Smooth muscle cell (in vitro differentiated cells): ENCODE results near the gene ACSL4. TPM values are rescaled to one million over a fixed set of nuclear protein-coding genes. Genes with fewer than 3 reads are reported as not detected.
"Not testable (repeated sequence)": the region's sequence is repeated elsewhere in the genome, so short reads cannot be mapped to it uniquely, and the experiment has no call there.

ENCODE experiments used
- DNase-seq: peaks from one replicate; lab custom pipeline; 2025; ENCODE audit not compliant: unreplicated experiment; lab: John Stamatoyannopoulos, UW
- H2AFZ ChIP-seq: fragments of 200-600 bp; sonication (generic); 2 replicates; pipeline ENCODE4 v1.6.0; 2016; ENCODE audit warnings: antibody characterized with exemption, low read depth, mild to moderate bottlenecking
- H3F3A ChIP-seq: fragments of 200-600 bp; sonication (generic); 2 replicates; pipeline ENCODE4 v1.6.0; 2017; ENCODE audit warnings: antibody characterized with exemption, low read depth
- H3K27ac ChIP-seq: fragments of 200-600 bp; sonication (generic); 2 replicates; pipeline ENCODE4 v1.5.1; 2016; ENCODE audit warnings: low read depth, mild to moderate bottlenecking
- H3K27me3 ChIP-seq: fragments of 200-600 bp; sonication (generic); 2 replicates; pipeline ENCODE4 v1.6.1; 2016; ENCODE audit warnings: low read depth, mild to moderate bottlenecking
- H3K36me3 ChIP-seq: fragments of 200-600 bp; sonication (generic); 2 replicates; pipeline ENCODE4 v1.5.1; 2016; ENCODE audit warnings: low read depth
- H3K4me1 ChIP-seq: fragments of 200-600 bp; sonication (generic); 2 replicates; pipeline ENCODE4 v1.5.1; 2016; ENCODE audit warnings: low read depth
- H3K4me2 ChIP-seq: fragments of 200-600 bp; sonication (generic); 2 replicates; pipeline ENCODE4 v1.6.0; 2016; ENCODE audit warnings: mild to moderate bottlenecking
- H3K4me3 ChIP-seq: fragments of 200-600 bp; sonication (generic); 2 replicates; pipeline ENCODE4 v1.5.1; 2016; ENCODE audit warnings: mild to moderate bottlenecking
- H3K79me2 ChIP-seq: fragments of 200-600 bp; sonication (generic); 2 replicates; pipeline ENCODE4 v1.6.0; 2016; ENCODE audit warnings: low read depth, mild to moderate bottlenecking
- H3K9ac ChIP-seq: fragments of 200-600 bp; sonication (generic); 2 replicates; pipeline ENCODE4 v1.6.0; 2016; ENCODE audit warnings: low read depth
- H3K9me3 ChIP-seq: fragments of 200-600 bp; sonication (generic); replicated peaks from 2 replicates; pipeline ENCODE4 v1.5.1; 2016; ENCODE audit warnings: low read depth
- H4K20me1 ChIP-seq: fragments of 200-600 bp; sonication (generic); 2 replicates; pipeline ENCODE4 v1.6.0; 2016; ENCODE audit warnings: low read depth
- CTCF ChIP-seq: fragments of 200-600 bp; sonication (generic); IDR thresholded peaks from 2 replicates; pipeline ENCODE4 v1.5.1; 2017; ENCODE audit warnings: borderline replicate concordance, mild to moderate bottlenecking, antibody characterized with exemption; ENCODE audit not compliant: insufficient read depth, poor library complexity, severe bottlenecking
- WGBS: methylation state at CpG from one replicate; pipeline ENCODE4 v1.1.7; 2016; ENCODE audit warnings: low lambda C conversion rate; 5-methylcytosine and 5-hydroxymethylcytosine counted together
- polyA plus RNA-seq: library from polyadenylated mRNA; unstranded; fragments of >200 nt; fragmentation: Nextera tagmentation; extraction: Ambion mirVana; gene quantifications from 2 replicates; pipeline ENCODE4 v1.2.1, GENCODE V29; 2016
- total RNA-seq: library from RNA; depleted of rRNA; stranded (reverse); fragments of >200 nt; gene quantifications from 2 replicates; pipeline ENCODE4 v1.2.3, GENCODE V29; 2014

Gene ACSL4
- total and polyA plus RNA-seq, 2 experiments from 2014 or later: 15.4 to 79.0 TPM

- Histone ChIP-seq H4K20me1 (no peaks in the 10 kb centered on the region), H3K4me2 (no peak overlapping the region), H3F3A (no peaks in the 10 kb centered on the region), H3K4me3 (no peak overlapping the region), H3K4me1 (no peaks in the 10 kb centered on the region), H3K79me2 (peaks cover 3% of the 10 kb centered on the region), H3K36me3 (peaks cover 11% of the 10 kb centered on the region), H3K27ac (no peak overlapping the region), H3K27me3 (no peaks in the 10 kb centered on the region), H3K9ac (no peak overlapping the region), H3K9me3 (peaks cover 8% of the 10 kb centered on the region), H2AFZ (no peak overlapping the region)
- no peak for TF ChIP-seq CTCF
- WGBS: 65% methylated on average over 4 of the region's 4 CpGs
- DNase-seq: no peak
Measured at GRCh38 chrX:109655502-109656201, 77.4 kb downstream of the ACSL4 start.

GRCh38 chrX:109654516-109655109 is 78.4 kb downstream of the ACSL4 start:
- Histone ChIP-seq H3K36me3 (peaks cover 7% of the 10 kb centered on the region), H3F3A (no peaks in the 10 kb centered on the region), H3K27ac (no peak overlapping the region), H3K9me3 (peaks cover 8% of the 10 kb centered on the region), H4K20me1 (no peaks in the 10 kb centered on the region), H3K4me3 (no peak overlapping the region), H3K4me1 (no peaks in the 10 kb centered on the region), H3K27me3 (no peaks in the 10 kb centered on the region), H3K79me2 (peaks cover 3% of the 10 kb centered on the region), H3K9ac (no peak overlapping the region), H3K4me2 (no peak overlapping the region), H2AFZ (no peak overlapping the region)
- no peak for DNase-seq
- 80% methylated on average over 5 of the region's 5 CpGs for WGBS
- no peak for TF ChIP-seq CTCF

- not testable (repeated sequence) for H3K9me3 ChIP-seq, H4K20me1 ChIP-seq, H3F3A ChIP-seq, H2AFZ ChIP-seq, H3K4me2 ChIP-seq, H3K4me3 ChIP-seq, H3K79me2 ChIP-seq, H3K27ac ChIP-seq, DNase-seq, H3K27me3 ChIP-seq, H3K4me1 ChIP-seq, H3K36me3 ChIP-seq, H3K9ac ChIP-seq
- WGBS: 92% methylated on average over 19 of the region's 19 CpGs
Measured at GRCh38 chrX:109644671-109645070, 88.4 kb downstream of the ACSL4 start.

GRCh38 chrX:109643687-109644086 is 89.4 kb downstream of the ACSL4 start:
- whole genome bisulfite sequencing: 79% methylated on average over 2 of the region's 2 CpGs
- no peaks in the 10 kb centered on the region for H3K36me3 ChIP-seq
- H3K4me2 ChIP-seq: no peak overlapping the region
- H3K79me2 ChIP-seq: no peaks in the 10 kb centered on the region
- H4K20me1 ChIP-seq: peaks cover 10% of the 10 kb centered on the region
- no peak for TF ChIP-seq CTCF
- H3K9me3 ChIP-seq: peaks cover 6% of the 10 kb centered on the region
- no peak overlapping the region for H3K4me3 ChIP-seq
- DNase-seq: no peak
- H3K9ac ChIP-seq: no peak overlapping the region
- H3K27me3 ChIP-seq: no peaks in the 10 kb centered on the region
- no peak overlapping the region for H3K27ac ChIP-seq
- H3F3A ChIP-seq: no peaks in the 10 kb centered on the region
- no peaks in the 10 kb centered on the region for H3K4me1 ChIP-seq
- H2AFZ ChIP-seq: no peak overlapping the region
